HG03045 (cell line): ENCODE results near the gene GPX2.

ENCODE experiments used
- ATAC-seq: cut with Tn5 transposase; IDR thresholded peaks from one replicate; pipeline ENCODE4 v1.9.1; 2021; ENCODE audit warnings: mild to moderate bottlenecking, moderate library complexity; ENCODE audit not compliant: unreplicated experiment

GPX2 gene

GRCh38 chr14:64960762-64961276, 18.3 kb upstream of the GPX2 start:
- ATAC-seq: no peak

- no peak for ATAC-seq
These were observed 16.2 kb upstream of the GPX2 start for GRCh38 chr14:64958743-64959142.

- no peak for ATAC-seq
These were observed 15.7 kb upstream of the GPX2 start for GRCh38 chr14:64958201-64958600.

- no peak for ATAC-seq
These were observed 14.3 kb upstream of the GPX2 start for GRCh38 chr14:64956697-64957406.

- ATAC-seq: no peak
These were observed 12.8 kb upstream of the GPX2 start for GRCh38 chr14:64955297-64955696.

GRCh38 chr14:64954491-64955240, 12.1 kb upstream of the GPX2 start:
- no peak for ATAC-seq

- ATAC-seq: no peak
These were observed 11.1 kb upstream of the GPX2 start for GRCh38 chr14:64953661-64954060.

- ATAC-seq: no peak
These were observed 10.7 kb upstream of the GPX2 start for GRCh38 chr14:64953310-64953654.

- ATAC-seq: no peak
These were observed 10.2 kb upstream of the GPX2 start for GRCh38 chr14:64952598-64953309.

GRCh38 chr14:64951724-64952123, 9.2 kb upstream of the GPX2 start:
- no peak for ATAC-seq

GRCh38 chr14:64951291-64951690, 8.7 kb upstream of the GPX2 start:
- no peak for ATAC-seq

GRCh38 chr14:64950889-64951288, 8.3 kb upstream of the GPX2 start:
- ATAC-seq: no peak

GRCh38 chr14:64948612-64949210, 6.2 kb upstream of the GPX2 start:
- no peak for ATAC-seq

- no peak for ATAC-seq
These were observed 5.4 kb upstream of the GPX2 start for GRCh38 chr14:64947710-64948611.

- no peak for ATAC-seq
These were observed 3.9 kb upstream of the GPX2 start for GRCh38 chr14:64946310-64947045.

- no peak for ATAC-seq
These were observed 3.1 kb upstream of the GPX2 start for GRCh38 chr14:64945431-64946178.

GRCh38 chr14:64944861-64945260, 2.3 kb upstream of the GPX2 start:
- no peak for ATAC-seq

GRCh38 chr14:64944041-64944440, 1.5 kb upstream of the GPX2 start:
- no peak for ATAC-seq

- no peak for ATAC-seq
These were observed 1.0 kb upstream of the GPX2 start for GRCh38 chr14:64943556-64943955.
